HEK293T (cell line): ENCODE measurements around the gene RBBP8NL.

ENCODE experiments used
- BHLHE40 ChIP-seq: fragments of 450-650 bp; IDR thresholded peaks from 2 replicates; pipeline ENCODE4 v1.6.1; 2016; ENCODE audit warnings: mild to moderate bottlenecking, moderate library complexity, borderline replicate concordance
- CTBP1 ChIP-seq: fragments of 450-650 bp; IDR thresholded peaks from 2 replicates; pipeline ENCODE4 v1.6.1; 2016; ENCODE audit warnings: borderline replicate concordance
- ELF4 ChIP-seq: fragments of 450-650 bp; IDR thresholded peaks from 2 replicates; pipeline ENCODE4 v1.6.1; 2017; ENCODE audit warnings: antibody characterized with exemption
- FOXA1 ChIP-seq: fragments of 450-650 bp; IDR thresholded peaks from 2 replicates; pipeline ENCODE4 v1.6.1; 2016; ENCODE audit warnings: mild to moderate bottlenecking
- FOXK2 ChIP-seq: fragments of 450-650 bp; IDR thresholded peaks from 2 replicates; pipeline ENCODE4 v1.6.1; 2016; ENCODE audit warnings: mild to moderate bottlenecking
- HDGF ChIP-seq: fragments of 450-650 bp; IDR thresholded peaks from 2 replicates; pipeline ENCODE4 v1.6.1; 2017; ENCODE audit warnings: antibody characterized with exemption, borderline replicate concordance
- LEF1 ChIP-seq: fragments of 450-650 bp; IDR thresholded peaks from 2 replicates; pipeline ENCODE4 v1.6.1; 2017; ENCODE audit warnings: mild to moderate bottlenecking, borderline replicate concordance
- NFRKB ChIP-seq: fragments of 450-650 bp; IDR thresholded peaks from 2 replicates; pipeline ENCODE4 v1.6.1; 2016; ENCODE audit warnings: mild to moderate bottlenecking, moderate library complexity
- PKNOX1 ChIP-seq: fragments of 450-650 bp; IDR thresholded peaks from 2 replicates; pipeline ENCODE4 v1.6.1; 2016
- SP1 ChIP-seq: fragments of 450-650 bp; IDR thresholded peaks from 2 replicates; pipeline ENCODE4 v1.6.1; 2017
- SUZ12 ChIP-seq: fragments of 450-650 bp; IDR thresholded peaks from 2 replicates; pipeline ENCODE4 v1.6.1; 2016; ENCODE audit warnings: mild to moderate bottlenecking
- ZNF384 ChIP-seq: fragments of 450-650 bp; IDR thresholded peaks from 2 replicates; pipeline ENCODE4 v1.6.1; 2016

DNA sequence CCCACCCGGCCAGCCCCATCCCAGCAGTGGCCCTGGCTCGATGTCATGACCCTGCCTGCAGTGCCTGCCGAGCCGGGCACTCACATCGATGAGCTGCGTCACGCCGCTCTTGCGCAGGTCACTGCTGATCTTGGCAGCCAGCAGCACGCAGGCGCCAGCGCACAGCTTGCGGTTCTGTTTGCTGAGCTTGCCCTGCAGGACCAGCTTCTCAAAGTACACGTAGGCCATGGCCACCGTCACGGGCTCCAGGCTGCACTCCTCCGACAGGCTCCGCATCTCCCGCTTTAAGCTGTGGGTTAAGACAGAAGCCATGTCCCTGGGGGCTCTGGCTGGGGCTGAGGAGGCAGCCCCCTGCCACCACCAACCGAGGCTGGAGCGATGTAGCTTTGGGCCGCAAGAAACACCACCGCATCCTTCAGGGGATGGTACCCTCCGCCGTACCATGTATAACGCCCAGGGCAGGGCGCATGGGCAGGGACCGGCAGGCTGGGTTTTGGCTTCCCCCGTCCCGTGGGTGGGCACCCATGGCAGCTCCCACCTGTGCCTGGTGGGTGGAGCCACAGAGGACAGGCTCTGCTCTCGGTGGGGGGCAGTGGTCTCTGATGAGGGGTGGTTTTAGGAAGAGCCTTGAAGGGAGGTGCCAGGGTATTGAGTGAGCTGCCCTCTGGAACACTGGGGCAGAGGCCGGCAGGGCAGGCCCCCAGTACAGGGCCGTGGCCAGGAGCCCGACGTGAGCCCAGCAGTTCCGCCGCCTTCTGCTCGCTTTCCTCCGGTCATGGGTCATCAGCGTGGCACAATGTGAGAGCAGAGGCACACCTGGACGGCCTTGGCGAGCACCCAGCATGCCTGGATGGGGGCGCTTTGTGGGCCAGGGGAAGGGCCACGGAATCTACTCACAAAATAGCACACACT is 35.9 kb downstream of the RBBP8NL start:
- TF ChIP-seq BHLHE40 (no peak), HDGF (no peak), FOXK2 (no peak), LEF1 (no peak), SP1 (no peak), ZNF384 (no peak), CTBP1 (no peak), FOXA1 (no peak), SUZ12 (no peak), NFRKB (no peak), PKNOX1 (no peak), ELF4 (no peak)
